Smooth muscle cell (in vitro differentiated cells): ENCODE data around the gene G3BP1. TPM values are rescaled to one million over a fixed set of nuclear protein-coding genes. Genes with fewer than 3 reads are reported as not detected.

Experiments
- DNase-seq: peaks from one replicate; lab custom pipeline; 2025; ENCODE audit not compliant: unreplicated experiment; lab: John Stamatoyannopoulos, UW
- H2AFZ ChIP-seq: fragments of 200-600 bp; sonication (generic); 2 replicates; pipeline ENCODE4 v1.6.0; 2016; ENCODE audit warnings: antibody characterized with exemption, low read depth, mild to moderate bottlenecking
- H3F3A ChIP-seq: fragments of 200-600 bp; sonication (generic); 2 replicates; pipeline ENCODE4 v1.6.0; 2017; ENCODE audit warnings: antibody characterized with exemption, low read depth
- H3K27ac ChIP-seq: fragments of 200-600 bp; sonication (generic); 2 replicates; pipeline ENCODE4 v1.5.1; 2016; ENCODE audit warnings: low read depth, mild to moderate bottlenecking
- H3K27me3 ChIP-seq: fragments of 200-600 bp; sonication (generic); 2 replicates; pipeline ENCODE4 v1.6.1; 2016; ENCODE audit warnings: low read depth, mild to moderate bottlenecking
- H3K36me3 ChIP-seq: fragments of 200-600 bp; sonication (generic); 2 replicates; pipeline ENCODE4 v1.5.1; 2016; ENCODE audit warnings: low read depth
- H3K4me1 ChIP-seq: fragments of 200-600 bp; sonication (generic); 2 replicates; pipeline ENCODE4 v1.5.1; 2016; ENCODE audit warnings: low read depth
- H3K4me2 ChIP-seq: fragments of 200-600 bp; sonication (generic); 2 replicates; pipeline ENCODE4 v1.6.0; 2016; ENCODE audit warnings: mild to moderate bottlenecking
- H3K4me3 ChIP-seq: fragments of 200-600 bp; sonication (generic); 2 replicates; pipeline ENCODE4 v1.5.1; 2016; ENCODE audit warnings: mild to moderate bottlenecking
- H3K79me2 ChIP-seq: fragments of 200-600 bp; sonication (generic); 2 replicates; pipeline ENCODE4 v1.6.0; 2016; ENCODE audit warnings: low read depth, mild to moderate bottlenecking
- H3K9ac ChIP-seq: fragments of 200-600 bp; sonication (generic); 2 replicates; pipeline ENCODE4 v1.6.0; 2016; ENCODE audit warnings: low read depth
- H3K9me3 ChIP-seq: fragments of 200-600 bp; sonication (generic); replicated peaks from 2 replicates; pipeline ENCODE4 v1.5.1; 2016; ENCODE audit warnings: low read depth
- H4K20me1 ChIP-seq: fragments of 200-600 bp; sonication (generic); 2 replicates; pipeline ENCODE4 v1.6.0; 2016; ENCODE audit warnings: low read depth
- WGBS: methylation state at CpG from one replicate; pipeline ENCODE4 v1.1.7; 2016; ENCODE audit warnings: low lambda C conversion rate; 5-methylcytosine and 5-hydroxymethylcytosine counted together
- polyA plus RNA-seq: library from polyadenylated mRNA; unstranded; fragments of >200 nt; fragmentation: Nextera tagmentation; extraction: Ambion mirVana; gene quantifications from 2 replicates; pipeline ENCODE4 v1.2.1, GENCODE V29; 2016
- total RNA-seq: library from RNA; depleted of rRNA; stranded (reverse); fragments of >200 nt; gene quantifications from 2 replicates; pipeline ENCODE4 v1.2.3, GENCODE V29; 2014
- TF ChIP-seq, protein P1 (sequence below): fragments of 200-600 bp; sonication (generic); IDR thresholded peaks from 2 replicates; pipeline ENCODE4 v1.5.1; 2017; ENCODE audit warnings: borderline replicate concordance, mild to moderate bottlenecking, antibody characterized with exemption; ENCODE audit not compliant: insufficient read depth, poor library complexity, severe bottlenecking

G3BP1 gene
- total and polyA plus RNA-seq, 2 experiments from 2014 or later: 69.5 to 96.8 TPM

DNA sequence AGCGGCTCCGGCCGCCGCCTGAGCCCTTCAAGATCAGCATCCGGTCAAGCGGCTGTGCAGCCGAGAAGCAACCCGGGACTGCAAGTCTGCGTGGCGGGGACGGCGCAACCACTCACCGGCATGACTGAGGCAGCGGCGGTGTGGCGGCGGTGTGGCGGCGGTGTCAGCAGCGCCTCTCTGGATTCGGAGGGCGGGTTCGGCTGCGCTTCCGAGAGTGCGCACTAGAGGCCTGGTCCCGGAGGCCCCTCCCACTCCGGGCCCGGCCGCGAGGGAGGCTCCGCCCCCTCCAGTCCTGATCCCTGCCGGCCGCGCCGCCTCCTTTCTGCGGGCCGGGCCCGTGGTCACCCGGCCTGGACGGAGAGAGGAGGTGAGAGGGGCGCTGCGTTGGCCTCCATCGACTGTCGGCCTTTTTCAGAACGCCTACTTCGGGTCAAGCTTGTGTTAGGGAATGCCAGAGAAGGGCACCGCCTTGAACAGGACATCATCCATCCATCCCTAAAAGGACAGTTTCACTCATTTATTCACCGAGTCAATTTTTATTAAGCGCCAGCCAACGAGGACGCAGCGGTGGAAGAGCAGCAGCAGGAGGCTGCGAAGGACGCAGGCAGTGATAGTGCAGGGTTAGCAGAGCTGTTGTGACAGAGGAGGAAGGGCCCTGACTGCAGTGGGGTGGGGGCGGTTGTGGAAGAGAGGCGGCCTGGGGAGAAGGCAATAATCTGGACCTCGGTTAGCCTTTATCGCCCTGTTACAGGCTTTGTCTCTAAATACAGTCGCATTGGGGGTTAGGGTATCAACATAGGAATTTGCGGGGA, 13.1 kb upstream of the G3BP1 start, which contains the start of gene ATOX1:
TSS of gene ATOX1 (minus strand) at position 202 of the 812 bp plus-strand sequence. CDS start at position 122, 80 bp downstream.
- peak; percentile 78 for DNase-seq
- Histone ChIP-seq H3K4me1 (peaks cover 15% of the 10 kb centered on the region), H4K20me1 (no peaks in the 10 kb centered on the region), H3K4me2 (peak within 1 kb of the TSS; percentile 95), H3K9me3 (no peaks in the 10 kb centered on the region), H2AFZ (peak within 1 kb of the TSS; percentile 85), H3K79me2 (peaks cover 35% of the 10 kb centered on the region), H3K4me3 (peak within 1 kb of the TSS; percentile 88), H3K9ac (peak within 1 kb of the TSS; percentile 89), H3K27me3 (no peaks in the 10 kb centered on the region), H3K36me3 (no peaks in the 10 kb centered on the region), H3K27ac (peak within 1 kb of the TSS; percentile 76), H3F3A (peaks cover 4% of the 10 kb centered on the region)
- TF ChIP-seq, protein P1, sequence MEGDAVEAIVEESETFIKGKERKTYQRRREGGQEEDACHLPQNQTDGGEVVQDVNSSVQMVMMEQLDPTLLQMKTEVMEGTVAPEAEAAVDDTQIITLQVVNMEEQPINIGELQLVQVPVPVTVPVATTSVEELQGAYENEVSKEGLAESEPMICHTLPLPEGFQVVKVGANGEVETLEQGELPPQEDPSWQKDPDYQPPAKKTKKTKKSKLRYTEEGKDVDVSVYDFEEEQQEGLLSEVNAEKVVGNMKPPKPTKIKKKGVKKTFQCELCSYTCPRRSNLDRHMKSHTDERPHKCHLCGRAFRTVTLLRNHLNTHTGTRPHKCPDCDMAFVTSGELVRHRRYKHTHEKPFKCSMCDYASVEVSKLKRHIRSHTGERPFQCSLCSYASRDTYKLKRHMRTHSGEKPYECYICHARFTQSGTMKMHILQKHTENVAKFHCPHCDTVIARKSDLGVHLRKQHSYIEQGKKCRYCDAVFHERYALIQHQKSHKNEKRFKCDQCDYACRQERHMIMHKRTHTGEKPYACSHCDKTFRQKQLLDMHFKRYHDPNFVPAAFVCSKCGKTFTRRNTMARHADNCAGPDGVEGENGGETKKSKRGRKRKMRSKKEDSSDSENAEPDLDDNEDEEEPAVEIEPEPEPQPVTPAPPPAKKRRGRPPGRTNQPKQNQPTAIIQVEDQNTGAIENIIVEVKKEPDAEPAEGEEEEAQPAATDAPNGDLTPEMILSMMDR: no peak
- 4% methylated on average over 45 of the region's 61 CpGs for WGBS

DNA sequence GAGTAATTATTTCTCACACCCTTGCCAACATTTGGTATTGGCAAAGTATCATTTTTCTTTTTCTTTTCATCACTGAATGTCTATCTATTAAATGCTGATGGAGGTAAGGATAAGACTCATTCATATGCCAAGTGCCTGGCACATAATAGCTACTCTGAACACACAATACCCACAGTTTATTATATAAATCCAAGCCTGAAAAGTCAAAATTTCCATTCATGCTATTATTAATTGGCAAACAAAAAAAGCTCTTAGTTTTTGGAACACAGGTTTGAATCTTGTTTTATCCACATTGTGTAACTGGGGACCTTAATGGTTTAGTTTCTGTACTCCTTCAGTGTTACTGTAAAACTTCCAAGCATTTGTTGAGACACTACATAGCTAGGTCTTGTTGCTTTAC, 7.0 kb upstream of the G3BP1 start:
- Histone ChIP-seq H3K4me3 (no peak overlapping the region), H3K4me2 (no peak overlapping the region), H3K9ac (no peak overlapping the region), H3F3A (no peaks in the 10 kb centered on the region), H3K9me3 (no peaks in the 10 kb centered on the region), H3K4me1 (no peaks in the 10 kb centered on the region), H3K79me2 (no peaks in the 10 kb centered on the region), H3K27me3 (no peaks in the 10 kb centered on the region), H3K27ac (no peak overlapping the region), H2AFZ (no peak overlapping the region), H3K36me3 (no peaks in the 10 kb centered on the region), H4K20me1 (no peaks in the 10 kb centered on the region)
- no peak for DNase-seq
- TF ChIP-seq, protein P1: no peak

DNA sequence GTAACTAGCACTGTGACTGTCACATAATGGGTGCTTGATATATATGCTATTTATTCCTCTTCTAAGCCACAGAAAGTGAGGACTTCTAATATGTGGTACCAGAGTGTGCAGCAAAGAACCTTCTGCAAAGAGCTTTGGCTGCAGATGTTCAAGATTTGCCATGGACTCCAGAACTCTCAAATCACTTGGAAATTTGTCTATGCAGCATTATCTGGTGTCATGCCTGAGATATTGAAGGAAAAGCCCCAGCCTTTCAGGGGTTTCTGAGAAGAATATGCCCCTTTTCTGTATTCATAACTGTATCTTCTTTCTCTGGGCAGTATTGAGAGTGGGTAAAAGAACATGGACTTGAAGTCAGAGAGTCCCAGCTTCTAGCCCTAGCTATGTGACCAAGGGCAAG, 4.8 kb upstream of the G3BP1 start:
- DNase-seq: no peak
- Histone ChIP-seq H3K27ac (no peak overlapping the region), H3K9me3 (no peaks in the 10 kb centered on the region), H3K36me3 (no peaks in the 10 kb centered on the region), H2AFZ (no peak overlapping the region), H3K27me3 (no peaks in the 10 kb centered on the region), H4K20me1 (no peaks in the 10 kb centered on the region), H3K4me2 (no peak overlapping the region), H3K79me2 (no peaks in the 10 kb centered on the region), H3K4me3 (no peak overlapping the region), H3K9ac (no peak overlapping the region), H3F3A (peaks cover 7% of the 10 kb centered on the region), H3K4me1 (peaks cover 9% of the 10 kb centered on the region)
- TF ChIP-seq, protein P1: no peak
